Ovary (tissue), 9 donors: Measurements from ENCODE around the gene GATB. TPM values are rescaled to one million over a fixed set of nuclear protein-coding genes. Genes with fewer than 3 reads are reported as not detected.

ENCODE experiments used
- DNase-seq, 5 donors: peaks; one replicate each; pipeline ENCODE4 v3.0.0-alpha.2; 2019 to 2020
- H3K27ac ChIP-seq, 2 donors: fragments of 200-600 bp; one replicate each; pipeline versions ENCODE4 v1.5.1 to v1.8.0; 2019 to 2022
- H3K27me3 ChIP-seq: fragments of 200-600 bp; one replicate; pipeline ENCODE4 v1.8.0; 2022
- H3K36me3 ChIP-seq: fragments of 200-600 bp; sonication (generic); one replicate; pipeline ENCODE4 v1.5.1; 2019
- H3K4me1 ChIP-seq: one replicate; pipeline ENCODE4 v1.8.1; 2013; ENCODE audit warnings: mild to moderate bottlenecking, moderate library complexity; ENCODE audit not compliant: insufficient read depth
- H3K4me3 ChIP-seq: fragments of 200-600 bp; sonication (generic); one replicate; pipeline ENCODE4 v1.5.1; 2017
- H3K9me3 ChIP-seq, 2 donors: fragments of 200-600 bp in 1 of 2; sonication (generic) in 1 of 2; one replicate each; pipeline versions ENCODE4 v1.5.1 to v1.8.1; 2013 to 2019; ENCODE audit warnings: mild to moderate bottlenecking in 1 of 2, moderate library complexity in 1 of 2
- EP300 ChIP-seq: sonication (generic); formaldehyde crosslinking; IDR thresholded peaks from one replicate; pipeline ENCODE4 v1.6.1; 2017; ENCODE audit warnings: antibody characterized with exemption
- POLR2A ChIP-seq: fragments of 450-650 bp; IDR thresholded peaks from one replicate; pipeline ENCODE4 v1.6.1; 2017; ENCODE audit warnings: antibody characterized with exemption, mild to moderate bottlenecking, moderate library complexity
- WGBS, 3 donors: extraction: QIAGEN DNeasy Blood & Tissue Kit in 1 of 3; methylation state at CpG; one replicate each; pipeline versions ENCODE4 v1.1.5 to v1.1.7; 2013 to 2017; 5-methylcytosine and 5-hydroxymethylcytosine counted together
- intact Hi-C, 4 donors: fragments of 100-400 bp; cut with DNase I; formaldehyde crosslinking; loops; one replicate each; pipeline versions ENCODE4 v1.11.0 to v1.15.1; 2022 to 2023
- polyA plus RNA-seq, 2 donors: library from polyadenylated mRNA; stranded (reverse); fragments of 200-250 nt in 1 of 2; fragments of 350-450 nt in 1 of 2; fragmentation: Illumina TruSeq in 1 of 2; extraction: RNeasy Lipid Tissue Mini Kit (QIAGEN cat#74804) in 1 of 2; gene quantifications; one replicate each; pipeline ENCODE4 v1.2.3, GENCODE V29; 2013 to 2014
- total RNA-seq, 7 donors: library from RNA; depleted of rRNA in 2 of 7; stranded (reverse); fragments of >200 nt in 2 of 7; fragmentation: NEBNext Ultra II Directional in 3 of 7; extraction: Animal tissue kit (Norgen Biotek cat#: 25700) in 3 of 7; gene quantifications; one replicate each; pipeline versions ENCODE4 v1.1.0 to v1.2.4, GENCODE V29; 2016 to 2023
- TF ChIP-seq, protein P1 (sequence below), 3 donors: fragments of 450-650 bp in 2 of 3; fragments of 200-600 bp in 1 of 3; IDR thresholded peaks; one replicate each; pipeline versions ENCODE4 v1.5.1 to v1.8.0; 2016 to 2022; ENCODE audit warnings: antibody characterized with exemption in 3 of 3, mild to moderate bottlenecking in 1 of 3
- donor health status: DM: no; HTN: no; CAD: no; lungs with moderate emphysema.
- donor health status: DM: no; HTN: no; CAD: no.
- donor health status: Bipolar disorder and iron deficiency.
- donor health status: DM: yes; HTN: yes; CAD: no.
- donor health status: DM: no; HTN: no; CAD: no.
- donor health status: DM: yes; HTN: yes; CAD: no.

Gene GATB
- total and polyA plus RNA-seq, 9 donors = 10.0 to 21.3 (median 13.0) TPM

DNA sequence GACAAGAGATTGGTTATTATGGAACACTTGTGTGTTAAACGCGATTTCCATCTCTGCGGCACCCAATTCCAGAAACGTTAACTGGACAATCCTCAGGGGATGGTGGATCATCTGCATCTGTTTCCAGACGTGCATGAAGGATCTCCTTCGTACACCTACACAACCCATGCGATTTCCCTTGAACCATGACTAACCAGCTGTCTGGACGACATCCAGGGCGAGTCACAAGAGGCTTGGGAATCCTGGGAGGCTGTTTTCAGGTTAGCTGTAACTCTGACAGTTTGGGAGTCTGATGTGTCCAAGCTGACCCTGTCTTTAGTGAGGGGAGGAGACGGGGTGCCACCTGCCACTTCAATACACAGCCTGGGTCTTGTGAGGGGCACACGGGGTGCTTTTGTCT is 84.5 kb downstream of the GATB start:
- no peaks in the 10 kb centered on the region for H3K36me3 ChIP-seq
- WGBS, 3 donors = 63 to 72% (median 66%) methylated on average over 11 of the region's 11 CpGs

DNA sequence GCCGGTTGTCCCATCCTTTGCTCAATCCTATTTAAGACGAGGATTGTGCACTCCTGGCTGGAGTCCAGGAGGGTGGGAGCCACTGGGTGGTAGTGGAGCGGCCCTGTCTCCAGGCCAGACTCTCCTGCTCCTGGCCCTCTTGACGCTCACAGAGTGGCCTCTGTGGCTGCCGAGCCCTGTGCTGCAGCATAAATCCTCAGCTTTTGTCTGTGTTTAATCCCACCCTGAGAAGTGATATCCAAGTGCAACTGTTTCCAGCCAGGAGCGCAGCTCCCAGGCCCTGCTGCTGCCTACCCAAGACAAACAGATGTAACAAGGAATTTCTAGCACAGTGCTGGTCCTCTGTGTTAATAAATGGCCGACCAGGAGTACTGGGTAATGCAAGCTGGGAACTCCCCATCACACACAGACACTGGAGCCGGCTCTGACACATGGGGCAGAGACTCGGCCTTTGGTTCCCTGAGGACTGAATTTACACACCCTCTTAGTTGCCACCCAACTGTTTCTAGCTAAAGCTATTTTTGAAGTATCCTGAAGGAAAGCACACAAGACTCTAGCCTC is 85.3 kb downstream of the GATB start:
- Histone ChIP-seq H3K27ac (peak overlapping the region; percentile 36 to 65), H3K9me3 (no peaks in the 10 kb centered on the region), H3K4me3 (no peak overlapping the region), H3K27me3 (no peaks in the 10 kb centered on the region), H3K36me3 (no peaks in the 10 kb centered on the region), H3K4me1 (peaks cover 5% of the 10 kb centered on the region)
- intact Hi-C loops = no loop called here
- 62 to 73% (median 71%) methylated on average over 9 of the region's 9 CpGs for WGBS, 3 donors
- no peak for TF ChIP-seq EP300
- TF ChIP-seq, protein P1, sequence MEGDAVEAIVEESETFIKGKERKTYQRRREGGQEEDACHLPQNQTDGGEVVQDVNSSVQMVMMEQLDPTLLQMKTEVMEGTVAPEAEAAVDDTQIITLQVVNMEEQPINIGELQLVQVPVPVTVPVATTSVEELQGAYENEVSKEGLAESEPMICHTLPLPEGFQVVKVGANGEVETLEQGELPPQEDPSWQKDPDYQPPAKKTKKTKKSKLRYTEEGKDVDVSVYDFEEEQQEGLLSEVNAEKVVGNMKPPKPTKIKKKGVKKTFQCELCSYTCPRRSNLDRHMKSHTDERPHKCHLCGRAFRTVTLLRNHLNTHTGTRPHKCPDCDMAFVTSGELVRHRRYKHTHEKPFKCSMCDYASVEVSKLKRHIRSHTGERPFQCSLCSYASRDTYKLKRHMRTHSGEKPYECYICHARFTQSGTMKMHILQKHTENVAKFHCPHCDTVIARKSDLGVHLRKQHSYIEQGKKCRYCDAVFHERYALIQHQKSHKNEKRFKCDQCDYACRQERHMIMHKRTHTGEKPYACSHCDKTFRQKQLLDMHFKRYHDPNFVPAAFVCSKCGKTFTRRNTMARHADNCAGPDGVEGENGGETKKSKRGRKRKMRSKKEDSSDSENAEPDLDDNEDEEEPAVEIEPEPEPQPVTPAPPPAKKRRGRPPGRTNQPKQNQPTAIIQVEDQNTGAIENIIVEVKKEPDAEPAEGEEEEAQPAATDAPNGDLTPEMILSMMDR (IDR thresholded peaks at IDR 0.05) = no peak
- no peak for TF ChIP-seq POLR2A
- peak in 4 of 5 donors; percentile 23 to 52 (median 41) for DNase-seq

More for the DNA sequence above, 84.5 kb downstream of the GATB start:
- Histone ChIP-seq H3K27ac (no peak overlapping the region), H3K4me3 (no peak overlapping the region), H3K27me3 (no peaks in the 10 kb centered on the region), H3K4me1 (peaks cover 5% of the 10 kb centered on the region), H3K9me3 (no peaks in the 10 kb centered on the region)
- TF ChIP-seq POLR2A (no peak), EP300 (no peak)
- TF ChIP-seq, protein P1 (IDR thresholded peaks at IDR 0.05) = no peak
- intact Hi-C loops = no loop called here
- peak in 2 of 5 donors; percentile 25 to 31 for DNase-seq

DNA sequence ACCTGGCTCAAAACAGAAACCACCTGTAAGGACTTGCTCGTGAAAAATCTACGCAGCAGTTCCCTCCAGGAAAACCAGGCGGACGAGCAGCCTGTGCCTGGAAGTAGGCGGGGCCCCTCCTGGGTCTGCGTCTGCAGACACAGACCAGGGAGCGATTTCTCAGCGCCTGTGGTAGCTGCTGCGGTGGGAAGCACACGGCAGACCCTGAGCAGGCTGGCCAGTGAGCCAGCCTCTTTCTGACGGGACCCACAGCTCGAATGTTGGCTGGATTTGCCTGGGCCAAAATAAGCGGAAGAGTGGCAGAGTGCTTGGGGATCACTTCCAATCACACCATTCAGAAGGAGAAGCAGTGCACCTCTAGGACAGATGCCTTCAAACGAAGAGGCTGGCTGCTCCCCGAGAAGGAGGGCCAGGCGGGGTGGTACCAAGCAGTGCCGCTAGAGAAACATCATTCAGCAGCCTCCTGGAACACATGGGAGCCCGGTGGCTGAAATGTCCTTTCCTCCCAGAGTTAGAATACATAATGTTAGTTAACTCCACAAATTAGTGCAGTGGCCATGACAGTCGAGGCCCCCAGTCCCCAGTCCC is 85.9 kb downstream of the GATB start:
- intact Hi-C loops = no loop called here
- 8 to 12% (median 10%) methylated on average over 19 of the region's 19 CpGs for WGBS, 3 donors

DNA sequence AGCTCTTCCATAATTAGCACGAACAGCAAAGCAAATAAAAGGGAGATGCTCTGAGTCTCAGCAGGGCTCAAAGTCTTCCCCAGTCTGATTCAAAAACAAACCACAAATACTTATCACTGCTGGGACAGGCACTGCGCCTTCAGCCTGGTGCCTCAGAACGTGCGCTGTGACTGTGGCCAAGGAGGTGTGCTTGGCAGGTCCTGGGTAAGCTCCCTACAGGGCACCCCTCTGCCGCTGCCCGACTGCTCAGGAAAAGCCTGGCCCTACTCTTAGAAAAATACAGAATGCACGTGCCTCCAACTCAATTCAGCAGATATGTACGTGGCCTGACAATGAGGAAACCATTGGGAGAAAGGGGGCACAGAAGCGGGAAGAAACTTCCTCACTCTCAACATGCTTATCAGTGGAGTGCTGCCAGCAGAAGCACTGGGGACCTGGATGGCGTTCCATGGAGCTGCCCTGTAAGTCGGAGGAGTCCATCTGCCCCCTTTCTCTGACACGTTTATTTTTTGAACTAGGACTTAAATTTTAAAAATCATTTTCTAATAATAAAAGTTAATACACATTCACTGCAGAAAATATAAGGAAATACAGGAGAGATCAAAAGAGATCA is 86.8 kb downstream of the GATB start:
- intact Hi-C loops = no loop called here
- DNase-seq = peak in 3 of 5 donors; percentile 21 to 35 (median 33)
- Histone ChIP-seq H3K9me3 (no peaks in the 10 kb centered on the region), H3K4me1 (peaks cover 5% of the 10 kb centered on the region), H3K27me3 (no peaks in the 10 kb centered on the region), H3K4me3 (peak overlapping the region; percentile 27), H3K36me3 (no peaks in the 10 kb centered on the region), H3K27ac (peak overlapping the region in 1 of 2 donors; percentile 65)
- 27 to 36% (median 33%) methylated on average over 12 of the region's 12 CpGs for WGBS, 3 donors
- TF ChIP-seq EP300 (no peak), POLR2A (no peak)
- TF ChIP-seq, protein P1 (IDR thresholded peaks at IDR 0.05) = no peak

More for the DNA sequence above, 85.9 kb downstream of the GATB start:
- Histone ChIP-seq H3K9me3 (no peaks in the 10 kb centered on the region), H3K27me3 (no peaks in the 10 kb centered on the region), H3K4me1 (peaks cover 5% of the 10 kb centered on the region), H3K36me3 (no peaks in the 10 kb centered on the region), H3K27ac (peak overlapping the region; percentile 36 to 65), H3K4me3 (peak overlapping the region; percentile 27)
- TF ChIP-seq, protein P1 (IDR thresholded peaks at IDR 0.05) = peak in 2 of 3 donors; percentile 12 to 21
- TF ChIP-seq EP300 (no peak), POLR2A (no peak)
- DNase-seq = peak; percentile 70 to 80 (median 71)
